ENCODE data around the gene ANAPC4.

The ANAPC4 gene

DNA sequence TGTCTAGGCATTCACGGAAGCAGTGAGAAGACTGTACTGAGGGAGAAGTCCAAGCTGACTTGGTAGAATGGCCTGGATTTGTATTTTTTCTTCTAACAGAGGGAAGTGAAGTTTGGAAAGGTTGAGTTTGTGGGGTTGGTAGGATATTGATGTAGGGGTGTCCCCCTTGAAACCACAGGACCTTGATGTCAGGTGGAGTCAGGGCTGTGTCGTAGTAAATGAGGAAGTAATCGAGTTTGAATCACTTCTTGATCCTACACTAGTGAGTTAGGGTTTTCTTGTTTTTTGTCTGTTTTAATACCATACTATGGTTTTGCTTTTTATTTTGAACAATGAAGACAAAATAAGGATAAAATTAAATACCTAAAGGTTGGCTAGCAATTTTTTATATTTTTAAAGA is 30.1 kb upstream of the ANAPC4 start:
- H3K4me3 ChIP-seq (ENCODE audit: low read length): no peak overlapping the region
- TF ChIP-seq, protein P1, sequence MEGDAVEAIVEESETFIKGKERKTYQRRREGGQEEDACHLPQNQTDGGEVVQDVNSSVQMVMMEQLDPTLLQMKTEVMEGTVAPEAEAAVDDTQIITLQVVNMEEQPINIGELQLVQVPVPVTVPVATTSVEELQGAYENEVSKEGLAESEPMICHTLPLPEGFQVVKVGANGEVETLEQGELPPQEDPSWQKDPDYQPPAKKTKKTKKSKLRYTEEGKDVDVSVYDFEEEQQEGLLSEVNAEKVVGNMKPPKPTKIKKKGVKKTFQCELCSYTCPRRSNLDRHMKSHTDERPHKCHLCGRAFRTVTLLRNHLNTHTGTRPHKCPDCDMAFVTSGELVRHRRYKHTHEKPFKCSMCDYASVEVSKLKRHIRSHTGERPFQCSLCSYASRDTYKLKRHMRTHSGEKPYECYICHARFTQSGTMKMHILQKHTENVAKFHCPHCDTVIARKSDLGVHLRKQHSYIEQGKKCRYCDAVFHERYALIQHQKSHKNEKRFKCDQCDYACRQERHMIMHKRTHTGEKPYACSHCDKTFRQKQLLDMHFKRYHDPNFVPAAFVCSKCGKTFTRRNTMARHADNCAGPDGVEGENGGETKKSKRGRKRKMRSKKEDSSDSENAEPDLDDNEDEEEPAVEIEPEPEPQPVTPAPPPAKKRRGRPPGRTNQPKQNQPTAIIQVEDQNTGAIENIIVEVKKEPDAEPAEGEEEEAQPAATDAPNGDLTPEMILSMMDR (conservative IDR thresholded peaks at IDR 0.05; ENCODE audit: low read length): no peak
- no peak for DNase-seq (ENCODE audit: low read depth)

DNA sequence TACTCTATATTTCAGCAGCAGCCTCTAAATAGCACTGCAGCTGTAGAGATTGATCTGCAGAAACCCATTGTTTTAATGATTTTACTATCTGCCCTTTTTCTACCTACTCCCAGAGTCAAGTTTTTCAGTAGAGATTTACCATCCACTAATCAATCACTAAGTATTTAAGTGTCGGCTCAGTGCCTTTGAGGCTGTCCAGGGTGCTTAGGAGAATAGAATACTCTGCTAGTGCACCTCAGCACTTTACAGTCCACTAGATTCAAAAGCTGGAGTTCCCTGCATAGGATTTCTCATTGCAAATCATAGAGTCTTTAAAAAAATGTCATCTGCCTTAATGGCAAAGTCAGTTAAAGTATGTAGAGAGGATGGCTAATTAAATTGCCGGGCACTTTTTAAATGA is 29.6 kb upstream of the ANAPC4 start:
- TF ChIP-seq, protein P1 (conservative IDR thresholded peaks at IDR 0.05; ENCODE audit: low read length): no peak
- no peak for DNase-seq (ENCODE audit: low read depth)
- H3K4me3 ChIP-seq (ENCODE audit: low read length): no peak overlapping the region

DNA sequence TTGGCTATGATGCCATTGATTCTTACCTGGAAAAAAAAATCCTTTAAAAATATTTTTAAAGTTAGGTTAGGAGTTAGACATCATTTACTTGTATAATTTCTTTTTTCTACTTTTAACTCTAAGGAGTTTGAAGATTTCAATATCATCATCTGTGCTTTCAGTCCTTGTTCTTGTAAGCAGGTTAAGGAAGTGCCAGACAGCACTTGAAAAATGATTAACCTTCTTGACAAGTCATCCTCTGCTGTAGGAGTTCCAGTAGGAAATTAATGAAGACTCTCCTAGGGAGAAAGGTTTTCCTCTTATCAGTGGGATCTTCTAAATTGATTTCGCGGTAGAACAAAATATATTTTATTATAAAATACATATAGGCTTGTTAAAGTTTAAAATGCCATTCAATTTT is 29.1 kb upstream of the ANAPC4 start:
- TF ChIP-seq, protein P1 (conservative IDR thresholded peaks at IDR 0.05; ENCODE audit: low read length): no peak
- DNase-seq (ENCODE audit: low read depth): no peak
- H3K4me3 ChIP-seq (ENCODE audit: low read length): no peak overlapping the region

DNA sequence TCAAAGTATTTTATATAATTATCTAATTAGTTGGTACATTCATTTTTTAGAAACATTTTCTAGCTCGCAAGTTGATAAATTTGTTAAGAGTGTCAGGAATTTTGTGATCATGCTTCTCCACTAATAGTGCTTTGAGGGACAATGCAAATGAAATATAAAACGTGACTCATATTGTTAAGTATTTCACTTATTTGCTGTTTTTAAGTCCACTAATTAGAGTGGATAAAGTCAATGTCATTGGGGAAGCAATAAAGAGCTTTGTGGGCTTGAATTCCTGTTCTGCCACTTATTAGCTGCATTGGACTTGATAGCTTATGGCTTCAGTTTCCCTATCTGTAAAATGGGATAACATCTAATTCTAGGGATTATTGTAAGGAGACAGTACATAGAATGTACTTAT is 26.5 kb upstream of the ANAPC4 start:
- peak; percentile 43 for DNase-seq (ENCODE audit: low read depth)
- H3K4me3 ChIP-seq (ENCODE audit: low read length): no peak overlapping the region
- TF ChIP-seq, protein P1 (conservative IDR thresholded peaks at IDR 0.05; ENCODE audit: low read length): no peak

DNA sequence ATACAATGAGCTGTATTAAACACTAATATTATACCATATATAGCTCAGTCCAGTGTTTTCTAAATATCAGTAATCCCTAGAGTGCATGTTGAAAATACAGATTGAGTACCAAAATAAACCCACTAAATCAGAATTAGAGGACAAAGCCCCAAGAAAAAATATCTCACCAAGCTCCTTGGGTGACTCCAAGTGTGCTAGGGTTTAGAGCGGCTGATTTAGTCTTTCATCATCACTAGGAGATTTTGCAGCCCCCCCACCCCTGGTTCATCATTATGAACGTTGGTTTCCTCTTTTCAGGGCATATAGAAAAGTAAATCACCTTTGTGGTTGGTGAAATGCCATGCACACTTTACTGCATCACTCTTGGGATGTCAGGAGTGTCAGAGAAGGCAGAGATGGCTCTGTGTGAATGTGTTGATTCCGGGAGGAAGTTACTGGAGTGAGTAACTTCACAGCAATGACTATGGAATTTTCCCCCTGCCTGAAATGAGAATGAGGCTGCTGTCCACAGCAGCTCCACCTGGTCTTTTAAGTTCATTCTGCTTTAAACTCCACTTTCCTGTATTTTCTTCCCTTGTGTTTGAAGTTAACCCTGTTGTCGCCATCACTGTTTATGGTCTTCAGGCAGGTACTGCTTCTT is 25.2 kb upstream of the ANAPC4 start:
- no peak overlapping the region for H3K4me3 ChIP-seq (ENCODE audit: low read length)
- DNase-seq (ENCODE audit: low read depth): peak; percentile 64
- TF ChIP-seq, protein P1 (conservative IDR thresholded peaks at IDR 0.05; ENCODE audit: low read length): no peak

DNA sequence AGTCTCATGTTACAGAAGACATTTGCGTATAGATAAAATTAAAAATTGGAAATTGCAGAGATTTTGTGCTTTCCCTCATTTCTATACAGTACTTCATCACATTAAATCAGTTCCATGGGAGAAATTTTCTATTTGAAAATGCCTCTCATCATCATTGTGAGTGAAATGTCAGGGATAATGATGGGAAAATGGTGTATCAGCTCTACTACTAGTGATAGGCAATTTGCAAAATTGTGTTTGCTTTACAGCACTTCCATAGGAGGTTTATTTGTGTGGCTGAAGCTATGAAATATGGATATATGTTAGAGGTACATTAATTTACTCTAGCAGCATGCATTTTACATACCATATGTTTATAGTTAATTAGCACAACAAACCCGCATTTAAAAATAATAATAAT is 21.0 kb upstream of the ANAPC4 start:
- H3K4me3 ChIP-seq (ENCODE audit: low read length): no peak overlapping the region
- no peak for DNase-seq (ENCODE audit: low read depth)
- TF ChIP-seq, protein P1 (conservative IDR thresholded peaks at IDR 0.05; ENCODE audit: low read length): no peak

DNA sequence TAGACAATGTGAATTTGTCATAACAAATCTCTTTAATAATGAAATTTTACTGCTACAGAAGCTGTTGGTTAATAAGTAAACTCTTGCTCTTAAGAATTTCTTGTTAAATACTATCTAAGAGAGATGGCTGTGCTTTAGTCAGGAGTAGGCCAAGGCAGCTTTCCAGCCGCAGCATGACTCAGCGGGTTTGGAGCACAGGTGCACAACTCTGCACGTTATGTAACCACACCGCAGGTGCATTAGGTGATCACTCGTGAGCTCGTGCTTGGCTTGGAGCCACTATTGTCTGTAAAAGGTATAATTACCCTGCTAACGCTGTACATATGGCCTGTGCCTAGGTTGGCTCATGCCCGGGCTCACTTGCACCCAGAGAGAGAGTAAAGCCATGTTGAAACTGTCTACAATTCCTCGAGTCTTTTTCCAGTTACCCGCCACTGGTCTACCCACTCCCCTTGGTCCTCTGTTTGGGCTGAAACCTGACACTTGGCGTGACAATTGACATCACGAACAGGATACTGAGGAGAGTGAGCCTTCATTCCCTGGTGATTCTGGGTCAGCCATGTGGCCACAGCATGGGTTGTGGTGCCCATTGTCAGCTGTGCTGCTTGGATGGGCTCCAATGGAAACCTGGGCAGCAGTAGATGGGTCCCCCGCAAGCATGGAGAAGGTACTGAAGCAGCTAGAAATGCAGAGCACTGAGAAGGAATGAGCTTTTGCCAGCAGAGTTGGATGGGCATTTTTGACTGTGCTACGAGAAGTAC is 18.4 kb upstream of the ANAPC4 start:
- H3K4me3 ChIP-seq (ENCODE audit: low read length): no peak overlapping the region
- DNase-seq (ENCODE audit: low read depth): no peak
- TF ChIP-seq, protein P1 (conservative IDR thresholded peaks at IDR 0.05; ENCODE audit: low read length): no peak

Measured in AG10803 (cell line).